ENCODE measurements around the gene RYR2.

Gene RYR2

DNA sequence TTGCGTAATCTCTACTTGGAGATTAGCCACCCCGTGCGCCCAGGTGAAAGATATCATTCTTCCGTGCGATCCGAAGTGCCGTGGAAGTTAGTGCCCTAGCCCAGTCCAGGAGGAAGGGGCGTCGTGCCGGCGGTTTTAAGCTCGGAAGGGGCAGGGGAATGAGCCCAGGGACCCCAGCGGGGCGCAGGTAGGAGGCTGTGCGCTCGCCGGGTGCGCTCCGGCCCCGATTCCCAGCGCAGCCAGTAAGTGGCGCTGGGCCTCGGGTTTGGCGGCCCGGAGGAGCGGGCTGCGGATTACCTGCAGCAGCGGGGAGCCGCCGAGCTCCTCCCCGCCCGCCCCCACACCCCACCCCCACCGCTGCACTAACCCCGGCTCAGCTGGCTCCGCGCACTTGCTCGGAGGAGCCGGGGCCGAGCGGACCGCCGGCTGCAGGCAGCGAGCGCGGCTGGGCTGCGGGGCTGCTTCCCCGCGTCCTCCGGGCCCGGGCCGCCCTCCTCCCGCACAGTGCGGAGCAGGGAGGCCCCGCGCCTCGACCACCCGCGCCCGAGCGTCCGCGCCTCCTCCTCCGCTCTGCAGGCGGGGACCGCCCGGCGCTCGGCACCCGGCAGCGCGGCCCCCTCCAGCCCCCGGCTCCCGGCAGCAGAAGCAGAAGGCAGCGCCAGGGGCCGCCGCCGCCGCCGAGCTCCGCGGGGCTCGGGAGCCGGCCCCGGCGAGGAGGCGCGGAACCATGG lies at the start of gene RYR2:
Gene RYR2 (plus strand): TSS at position 390 of the 731 bp plus-strand sequence. CDS start 338 bp downstream, at position 728.
- no peak for DNase-seq (ENCODE audit: low read depth in 2 of 2)

DNA sequence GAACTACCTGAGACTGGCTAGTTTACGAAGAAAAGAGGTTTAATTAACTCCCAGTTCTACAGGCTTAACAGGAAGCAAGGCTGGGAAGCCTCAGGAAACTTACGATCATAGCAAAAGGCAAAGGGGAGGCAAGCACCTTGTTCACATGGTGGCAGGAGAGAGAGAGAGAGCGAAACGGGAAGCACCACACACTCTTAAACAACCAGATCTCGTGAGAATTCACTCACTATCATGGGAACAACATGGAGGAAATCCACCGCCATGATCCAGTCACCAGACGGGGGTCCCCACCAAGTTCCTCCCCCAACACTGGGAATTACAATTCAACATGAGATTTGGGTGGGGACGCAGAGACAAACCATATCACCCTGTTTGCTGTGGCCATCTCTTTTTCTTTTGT lies 49.5 kb upstream of the RYR2 start:
- no peak for DNase-seq (ENCODE audit: low read depth in 2 of 2)

DNA sequence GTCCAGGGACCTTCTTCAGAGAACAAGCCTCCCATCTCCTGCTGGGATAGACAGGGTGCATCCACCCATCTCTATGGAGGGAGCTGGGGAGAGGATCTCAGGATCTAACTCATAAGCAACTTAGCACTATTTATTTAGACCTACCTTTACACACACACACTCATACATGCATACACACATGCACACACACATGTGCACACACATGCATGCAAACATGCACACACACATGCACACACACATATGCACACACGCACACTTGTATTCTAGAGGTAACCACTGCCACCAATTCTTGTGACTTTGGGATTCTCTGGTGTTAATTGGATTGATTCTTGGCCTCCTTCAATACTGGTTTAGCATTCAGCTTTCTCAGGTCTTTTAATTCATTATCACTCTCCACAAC lies 47.5 kb upstream of the RYR2 start:
- no peak for DNase-seq (ENCODE audit: low read depth in 2 of 2)

DNA sequence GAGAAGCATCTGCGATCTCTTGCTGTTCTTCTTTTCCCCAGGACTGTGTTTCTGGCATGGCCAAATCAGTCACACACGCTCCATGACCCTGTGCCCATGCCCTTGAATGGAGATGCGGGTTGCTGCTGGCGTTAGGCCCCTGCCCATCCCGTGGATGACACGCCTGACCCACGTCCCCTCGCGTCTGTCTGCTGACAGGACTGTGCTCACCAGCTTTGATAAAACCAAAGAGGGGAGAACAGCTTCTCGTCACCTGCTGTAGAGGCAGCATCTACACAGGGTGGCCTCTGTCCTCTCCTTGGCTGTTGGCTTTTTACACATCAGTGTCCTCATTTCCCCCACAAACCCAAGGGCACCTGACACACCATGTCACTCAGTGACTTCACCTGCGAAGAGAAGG lies 44.6 kb upstream of the RYR2 start:
- no peak for DNase-seq (ENCODE audit: low read depth in 2 of 2)

DNA sequence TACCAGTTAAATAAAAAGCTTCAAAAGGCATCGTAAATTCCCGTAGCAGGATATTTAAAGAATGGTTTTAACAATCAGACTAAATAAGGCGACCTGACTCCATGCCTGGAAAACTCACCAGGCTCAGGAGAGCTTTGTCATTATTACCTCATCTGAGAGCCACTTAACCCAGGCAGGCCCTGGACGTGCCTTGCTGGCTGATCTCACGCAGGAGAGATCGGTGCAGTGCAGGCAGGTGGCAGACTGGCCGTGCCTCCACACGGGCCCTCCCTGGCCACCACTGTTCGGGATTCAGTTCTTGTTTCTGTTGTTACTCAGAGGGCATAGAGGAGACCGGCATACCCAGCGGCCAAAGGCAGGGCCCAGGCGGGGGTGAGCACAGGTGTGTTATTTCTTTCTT lies 44.1 kb upstream of the RYR2 start:
- DNase-seq (ENCODE audit: low read depth in 2 of 2): no peak

DNA sequence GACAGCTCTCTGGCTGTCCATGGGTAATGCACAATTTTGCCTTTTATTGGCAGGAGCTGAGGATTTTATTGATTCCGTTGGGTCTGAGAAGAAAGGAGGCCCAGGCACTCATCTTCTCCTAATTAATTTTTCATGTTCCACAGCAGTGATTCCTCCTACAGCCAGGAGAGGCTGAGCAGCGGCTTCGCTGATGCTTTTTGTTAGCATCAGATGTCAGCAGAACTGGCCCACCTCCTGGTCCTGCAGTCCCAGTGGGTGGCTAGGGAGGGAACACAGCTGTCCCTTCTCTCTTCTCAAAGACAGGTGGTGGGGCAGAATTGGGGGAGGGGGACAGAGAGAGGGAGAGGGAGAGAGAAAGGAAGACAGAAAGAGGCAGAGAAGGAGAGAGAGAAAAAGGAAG lies 43.4 kb upstream of the RYR2 start:
- no peak for DNase-seq (ENCODE audit: low read depth in 2 of 2)

DNA sequence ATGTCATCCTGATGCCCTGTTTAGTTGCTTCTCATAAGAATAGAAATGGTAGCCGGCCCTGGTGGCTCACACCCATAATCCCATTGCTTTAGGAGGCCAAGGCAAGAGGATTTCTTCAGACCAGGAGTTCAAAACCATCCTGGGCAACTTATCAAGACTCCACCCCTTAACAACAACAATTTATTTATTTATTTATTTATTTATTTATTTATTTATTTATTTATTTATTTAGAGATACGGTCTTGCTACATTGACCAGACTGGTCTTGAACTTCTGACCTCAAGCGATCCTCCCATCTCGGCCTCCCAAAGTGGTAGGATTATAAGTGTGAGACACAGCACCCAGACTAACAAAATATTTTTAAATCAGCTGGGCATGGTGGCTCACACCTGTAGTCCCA lies 41.8 kb upstream of the RYR2 start:
- DNase-seq (ENCODE audit: low read depth in 2 of 2): no peak

DNA sequence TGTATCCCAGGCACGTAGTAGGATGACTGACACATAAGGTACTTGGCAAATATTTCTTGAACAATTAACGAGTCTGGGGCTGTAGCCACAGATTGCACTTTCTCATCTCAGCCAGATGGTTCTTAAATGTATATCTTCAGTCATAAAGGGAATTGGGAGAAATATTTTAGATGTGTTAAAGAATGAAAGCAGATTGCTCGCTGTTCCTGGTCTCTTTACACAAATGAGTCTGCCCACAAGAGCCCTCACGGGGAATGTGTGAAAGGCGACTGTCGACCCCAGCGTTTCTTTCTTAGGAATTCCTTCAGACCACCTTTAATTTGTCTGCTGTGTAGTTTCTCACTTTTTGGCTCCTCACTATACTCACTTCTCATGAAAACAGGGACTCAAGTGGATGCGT lies 38.5 kb upstream of the RYR2 start:
- no peak for DNase-seq (ENCODE audit: low read depth in 2 of 2)

DNA sequence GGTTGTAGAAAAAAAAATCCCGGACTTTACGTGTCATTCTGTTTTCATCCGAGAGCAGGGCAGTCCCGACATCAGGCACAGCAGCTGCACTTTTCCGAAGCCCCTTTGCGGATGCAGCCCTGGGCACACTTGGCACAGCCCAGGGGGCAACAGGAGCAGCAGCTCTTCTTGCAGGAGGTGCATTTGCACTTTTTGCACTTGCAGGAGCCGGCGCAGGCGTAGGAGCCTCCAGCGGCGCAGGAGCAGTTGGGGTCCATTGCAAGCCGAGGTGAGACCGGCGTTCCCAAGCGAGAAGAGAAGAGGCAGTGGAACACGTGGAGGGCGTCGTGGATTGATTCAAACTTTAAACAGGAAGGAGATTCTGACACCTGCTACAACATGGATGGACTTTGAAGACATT lies 37.9 kb upstream of the RYR2 start, which contains the start of gene MT1HL1:
Gene MT1HL1 (minus strand): TSS at position 326 of the 400 bp plus-strand sequence. CDS start 69 bp downstream, at position 257.
- no peak for DNase-seq (ENCODE audit: low read depth in 2 of 2)

DNA sequence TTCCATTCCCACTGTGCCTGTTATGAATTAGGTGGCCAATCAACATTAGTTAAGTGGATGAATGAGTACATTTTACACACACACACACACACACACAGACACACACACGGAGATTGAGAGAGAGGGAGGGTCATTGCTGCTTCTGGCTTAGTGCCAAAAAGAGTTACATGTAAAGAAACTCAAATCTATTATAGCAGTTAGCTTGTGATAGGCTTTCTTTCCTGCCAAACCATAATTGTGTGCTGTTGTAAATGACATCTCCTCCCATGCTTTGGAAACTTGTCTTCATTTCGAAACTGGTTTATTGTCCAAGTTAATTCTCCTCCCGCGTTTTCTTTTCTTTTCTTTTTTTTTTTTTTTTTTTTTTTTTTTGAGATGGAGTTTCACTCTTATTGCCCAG lies 36.3 kb upstream of the RYR2 start:
- DNase-seq (ENCODE audit: low read depth in 2 of 2): no peak

DNA sequence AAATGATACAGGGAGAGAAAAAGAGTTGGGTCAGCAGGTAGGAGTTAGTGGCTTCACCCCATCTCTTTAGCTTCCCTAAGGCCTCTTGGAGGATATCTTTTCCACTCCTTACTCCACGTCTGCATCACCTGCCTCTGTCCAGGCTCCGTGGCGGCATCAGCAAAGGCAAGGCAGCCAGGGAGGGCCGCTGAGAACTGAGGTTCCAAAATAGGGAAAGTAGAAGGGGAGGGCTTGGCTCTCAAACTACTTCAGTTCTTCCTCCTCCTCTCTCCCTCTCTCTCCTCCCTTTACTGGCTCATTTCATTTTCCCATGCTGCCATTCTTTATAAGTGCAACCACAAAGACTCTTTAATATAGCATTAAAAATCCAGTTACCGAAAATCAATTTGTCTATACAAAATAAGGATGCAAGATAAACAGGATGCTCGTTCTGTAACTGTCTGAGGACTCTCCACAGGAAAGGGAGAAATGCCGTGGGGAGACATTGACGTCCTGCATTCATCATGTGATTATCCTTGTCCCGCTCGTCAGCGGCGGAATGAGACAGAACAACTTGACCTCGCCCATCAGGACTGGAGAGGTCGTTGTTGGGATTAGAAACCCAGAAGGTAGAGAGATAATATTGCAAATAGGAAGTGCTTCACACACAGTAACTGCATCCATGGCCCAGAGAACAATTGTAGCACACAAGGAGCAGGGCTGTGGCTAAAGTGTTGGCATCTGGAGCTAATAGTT lies 34.7 kb upstream of the RYR2 start:
- no peak for DNase-seq (ENCODE audit: low read depth in 2 of 2)

DNA sequence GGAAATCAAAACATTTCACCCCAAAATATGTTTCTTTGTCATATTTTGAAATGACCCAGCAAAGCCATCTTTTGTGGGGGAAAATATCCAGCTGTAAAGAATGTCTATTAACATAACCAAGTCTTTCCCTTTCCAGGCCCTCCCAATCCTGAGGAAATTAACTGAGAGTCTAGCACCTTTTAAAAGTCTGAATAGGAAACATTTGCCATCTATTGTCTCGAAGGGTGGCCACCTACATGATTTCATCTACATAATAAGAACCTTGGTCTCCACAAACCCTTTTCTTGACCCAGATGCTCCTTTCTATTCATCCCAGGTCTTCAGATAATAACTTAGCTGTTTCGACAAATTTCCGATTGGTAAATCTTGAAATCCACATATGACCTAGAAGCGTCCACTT lies 32.4 kb upstream of the RYR2 start:
- DNase-seq (ENCODE audit: low read depth in 2 of 2): no peak

DNA sequence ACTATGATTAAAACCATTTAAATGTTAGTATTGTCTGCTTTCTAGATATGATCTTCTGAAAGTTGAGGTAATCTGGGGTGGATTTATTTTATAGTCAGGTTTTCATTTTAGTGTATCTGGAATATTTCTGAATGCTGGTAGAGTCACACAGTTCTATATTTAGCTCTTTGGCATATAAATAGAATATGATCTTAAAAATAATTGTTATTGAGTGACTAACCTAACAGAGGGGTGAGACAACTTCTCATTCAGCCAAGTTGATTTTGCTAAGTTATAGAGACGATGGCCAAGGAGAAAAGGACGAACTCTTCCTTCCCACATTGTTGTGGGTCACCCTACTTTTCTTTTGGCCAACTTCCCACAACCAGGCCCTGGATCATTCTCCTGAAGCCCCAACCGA lies 30.6 kb upstream of the RYR2 start:
- DNase-seq (ENCODE audit: low read depth in 2 of 2): no peak

DNA sequence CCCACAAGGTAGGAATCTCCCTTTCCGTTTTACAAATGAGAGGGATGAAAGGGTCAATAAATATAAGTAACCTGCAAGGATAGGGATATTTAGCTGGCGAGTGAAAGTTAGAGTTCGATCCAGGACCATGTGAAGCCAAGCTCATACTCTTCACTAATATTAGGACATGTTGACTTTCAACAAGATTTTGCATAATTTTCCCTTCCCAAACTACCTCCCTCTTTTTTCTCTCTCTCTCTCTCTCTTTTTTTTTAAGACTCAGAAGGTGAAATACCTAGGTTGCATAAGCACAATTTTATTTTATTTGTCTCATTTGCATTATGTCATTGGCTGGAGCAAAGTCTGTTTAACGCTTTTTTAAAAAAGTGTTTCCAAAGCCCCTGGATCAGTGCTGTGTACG lies 29.6 kb upstream of the RYR2 start:
- no peak for DNase-seq (ENCODE audit: low read depth in 2 of 2)

DNA sequence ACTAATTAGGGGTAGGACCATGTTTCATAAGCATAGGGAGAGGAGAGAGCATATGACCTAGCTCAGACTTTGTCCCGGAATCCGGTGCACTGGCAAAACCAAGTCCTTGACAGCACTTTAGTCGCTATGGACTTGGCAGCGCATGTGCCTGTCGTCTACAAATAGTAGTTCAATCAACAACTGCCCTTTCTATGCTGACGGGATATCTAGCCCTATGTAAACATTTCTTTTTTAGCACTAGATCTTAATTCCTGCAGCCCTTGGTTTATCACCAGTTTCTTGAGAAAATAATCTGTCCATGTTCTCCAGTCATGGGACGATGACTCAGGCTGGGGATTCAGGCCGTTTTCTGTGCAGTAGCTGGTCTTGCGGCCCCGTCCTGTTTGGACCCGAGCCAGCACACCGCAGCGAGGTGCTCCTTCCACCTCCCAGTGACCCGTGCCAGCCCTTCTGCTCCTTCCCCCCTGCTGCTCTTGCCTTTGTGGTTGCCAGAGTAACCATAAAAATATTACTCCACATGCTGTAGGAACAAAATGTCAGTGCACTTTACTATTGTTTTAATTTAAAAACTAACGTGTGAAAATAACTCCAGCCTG lies 29.1 kb upstream of the RYR2 start:
- no peak for DNase-seq (ENCODE audit: low read depth in 2 of 2)

DNA sequence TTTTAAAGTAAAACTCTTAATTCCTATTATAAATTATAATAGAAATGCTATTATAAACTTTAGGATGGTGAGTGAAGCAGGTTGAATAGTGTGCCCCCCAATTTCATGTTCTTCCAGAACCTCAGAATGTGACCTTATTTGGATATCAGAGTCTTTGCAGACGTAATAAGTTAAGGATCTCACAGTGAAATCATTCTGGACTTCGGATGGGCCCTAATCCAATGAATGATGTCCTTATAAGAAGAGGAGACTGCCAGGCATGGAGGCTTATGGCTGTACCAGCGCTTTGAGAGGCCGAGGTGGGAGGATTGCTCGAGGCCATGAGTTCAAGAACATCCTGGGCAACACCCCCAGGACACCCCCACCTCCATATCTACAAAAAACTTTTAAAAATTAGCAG lies 28.4 kb upstream of the RYR2 start:
- no peak for DNase-seq (ENCODE audit: low read depth in 2 of 2)

DNA sequence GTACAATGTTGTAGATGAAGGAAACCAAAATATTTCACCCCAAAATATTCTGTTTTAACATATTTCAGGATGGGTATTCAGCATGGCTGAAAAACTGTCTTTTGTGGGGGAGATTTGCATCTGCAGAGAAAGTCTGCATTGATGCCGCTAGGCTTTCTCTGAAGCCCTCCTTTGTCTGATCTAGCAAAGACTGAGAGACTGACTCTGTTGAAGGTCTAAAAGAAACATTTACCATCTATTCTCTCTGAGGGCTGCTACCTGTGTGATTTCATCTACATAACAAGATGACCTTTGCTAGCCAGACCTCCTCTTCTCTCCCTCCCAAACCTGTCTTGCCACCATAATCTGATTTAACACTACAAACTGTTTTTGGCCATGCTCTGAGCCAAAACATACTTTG lies 25.4 kb upstream of the RYR2 start:
- no peak for DNase-seq (ENCODE audit: low read depth in 2 of 2)

DNA sequence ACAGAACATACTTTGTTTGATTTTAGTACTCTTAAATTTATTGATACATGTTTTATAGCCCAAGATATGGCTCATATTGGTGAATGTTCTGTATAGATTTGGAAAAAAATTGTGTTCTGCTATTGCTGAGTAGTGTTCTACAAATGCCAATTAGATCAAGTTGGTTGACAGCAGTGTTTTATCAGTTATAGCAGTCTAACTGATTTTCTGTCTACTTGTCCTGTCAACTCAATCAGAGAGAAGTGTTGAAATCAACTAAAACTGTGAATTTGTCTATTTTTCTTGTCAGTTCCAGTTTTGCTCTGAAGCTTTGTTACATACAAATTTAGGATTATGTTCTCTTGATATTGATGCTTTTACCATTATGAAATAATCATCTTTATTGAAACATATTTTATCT lies 23.1 kb upstream of the RYR2 start:
- DNase-seq (ENCODE audit: low read depth in 2 of 2): no peak

DNA sequence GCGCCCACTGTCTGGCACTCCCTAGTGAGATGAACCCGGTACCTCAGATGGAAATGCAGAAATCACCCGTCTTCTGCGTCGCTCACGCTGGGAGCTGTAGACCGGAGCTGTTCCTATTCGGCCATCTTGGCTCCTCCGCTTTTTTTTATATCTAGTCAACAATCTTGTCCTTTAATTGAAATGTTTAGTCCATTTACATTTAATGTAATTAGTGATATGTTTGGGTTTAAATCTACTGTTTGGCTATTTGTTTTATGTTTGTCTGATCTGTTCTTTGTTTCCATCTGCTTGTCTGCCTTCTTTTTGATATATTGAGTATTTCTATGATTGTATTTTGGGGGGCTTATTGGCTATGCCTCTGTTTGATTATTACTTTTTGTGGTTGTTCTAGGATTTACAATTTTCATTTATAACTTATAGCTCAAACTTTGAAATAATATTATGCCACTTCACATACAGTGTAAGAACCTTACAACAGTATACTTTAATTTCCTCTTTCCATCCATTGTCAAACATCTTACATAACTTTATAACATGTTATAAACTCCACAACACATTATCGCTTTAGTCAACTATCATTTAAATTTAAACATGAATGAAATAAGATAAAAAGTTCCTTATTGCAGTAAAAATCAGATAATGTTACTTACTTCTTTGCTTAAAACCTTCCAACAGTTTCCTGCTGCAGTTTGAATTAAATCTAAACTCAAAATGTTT lies 16.5 kb upstream of the RYR2 start:
- DNase-seq (ENCODE audit: low read depth in 2 of 2): no peak

DNA sequence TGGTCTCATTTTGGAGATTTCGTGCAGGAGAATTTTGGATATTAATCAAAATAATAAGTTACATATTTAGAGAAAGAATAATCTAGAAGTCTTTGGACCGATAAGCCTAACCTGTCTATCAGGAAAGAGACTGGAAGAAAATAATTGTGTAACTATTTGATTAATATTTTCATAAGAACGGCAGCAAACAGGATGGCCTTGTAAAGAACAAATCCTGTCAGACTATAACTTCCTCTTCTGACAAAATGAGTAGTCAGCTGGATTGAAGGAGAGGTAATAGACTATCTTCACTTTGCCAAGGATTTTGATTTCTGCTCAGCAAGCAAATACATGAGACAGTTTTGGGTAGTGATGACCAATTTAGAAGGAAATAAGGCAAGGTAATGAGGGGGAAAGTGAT lies 12.7 kb upstream of the RYR2 start:
- no peak for DNase-seq (ENCODE audit: low read depth in 2 of 2)

DNA sequence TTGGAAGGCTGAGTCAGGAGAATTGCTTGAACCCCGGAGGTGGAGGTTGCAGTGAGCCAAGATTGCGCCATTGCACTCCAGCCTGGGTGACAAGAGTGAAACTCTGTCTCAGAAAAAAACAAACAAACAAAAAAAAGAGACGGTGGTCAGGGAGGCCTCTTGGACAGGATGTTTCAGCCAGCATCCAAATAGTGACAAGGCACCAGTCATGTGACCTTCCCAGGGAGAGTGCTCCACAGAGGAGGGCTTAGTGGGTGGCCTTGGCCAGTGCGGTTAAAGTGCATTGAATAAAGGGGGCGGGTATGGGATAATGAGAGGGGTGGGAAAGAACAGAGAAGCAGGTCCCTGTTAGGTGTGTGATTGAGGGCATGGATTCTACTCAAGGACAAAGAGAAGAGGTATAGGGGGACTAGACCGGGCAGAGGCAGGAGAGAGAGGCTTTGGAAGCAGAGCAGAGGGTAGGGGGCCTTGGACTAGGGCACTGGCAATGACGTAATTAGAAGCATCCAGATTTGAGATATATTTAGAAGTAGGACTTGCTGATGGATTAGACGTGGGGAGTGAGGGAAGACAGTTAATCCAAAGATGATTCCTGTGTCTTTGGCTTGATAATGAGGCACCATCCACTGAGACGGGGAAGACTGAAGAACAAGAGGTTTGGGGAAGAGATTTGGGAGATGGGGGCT lies 12.0 kb upstream of the RYR2 start:
- no peak for DNase-seq (ENCODE audit: low read depth in 2 of 2)

DNA sequence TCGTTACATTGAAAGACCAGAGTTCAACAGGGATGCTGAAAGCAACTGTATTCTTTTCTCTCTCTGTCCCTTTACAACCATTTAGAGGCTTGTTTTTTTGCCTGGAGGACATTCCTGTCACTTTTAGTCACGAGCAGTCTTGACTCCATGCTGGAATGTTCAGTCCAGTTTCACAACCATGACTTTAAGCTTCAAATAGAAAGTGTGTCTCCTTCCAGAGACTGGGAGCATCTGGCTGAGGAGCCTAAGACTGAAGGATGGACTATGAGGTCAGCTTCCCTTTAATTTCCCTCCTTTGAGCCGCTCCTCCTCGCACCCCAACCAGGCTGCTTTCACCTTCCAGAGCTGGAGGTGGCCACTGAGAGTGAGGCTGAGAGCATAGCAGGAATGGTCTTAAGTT lies 10.5 kb upstream of the RYR2 start:
- DNase-seq (ENCODE audit: low read depth in 2 of 2): no peak
